H1 (cell line): ENCODE data around the gene GLS. TPM values are rescaled to one million over a fixed set of nuclear protein-coding genes. Genes with fewer than 3 reads are reported as not detected.

Experiments
- CTCF ChIA-PET: fragments of 300-600 bp; sonication (Branson Sonifier 250); formaldehyde crosslinking; loops from one replicate; lab custom pipeline; 2021; ENCODE audit not compliant: partially characterized antibody; lab: Charles Lee
- POLR2A ChIA-PET: fragments of 300-600 bp; sonication (Branson Sonifier 250); formaldehyde crosslinking; loops from one replicate; lab custom pipeline; 2021; ENCODE audit warnings: inconsistent platforms; ENCODE audit not compliant: partially characterized antibody; lab: Charles Lee
- DNase-seq, 2 experiments: peaks; one replicate each; pipeline versions ENCODE4 v3.0.0 to v3.0.0-alpha.2; 2010 to 2022; ENCODE audit warnings: low spot score in 2 of 2, low read depth in 1 of 2, mixed read lengths in 1 of 2
- FAIRE-seq: peaks from 2 replicates; lab custom pipeline; 2011; peaks lifted over from hg19 to GRCh38; lab: Jason Lieb, UNC
- H2AFZ ChIP-seq: 2 replicates; pipeline ENCODE4 v1.8.1; 2012; ENCODE audit warnings: low read length, inconsistent platforms
- H2AK5ac ChIP-seq: 2 replicates; pipeline ENCODE4 v1.6.1; 2013; ENCODE audit warnings: low read depth, low read length
- H2BK120ac ChIP-seq: replicated peaks from 2 replicates; pipeline ENCODE3; 2013; ENCODE audit warnings: low read depth, low read length, inconsistent platforms
- H2BK12ac ChIP-seq: 2 replicates; pipeline ENCODE4 v1.6.1; 2013; ENCODE audit warnings: low read depth, low read length
- H2BK15ac ChIP-seq: 2 replicates; pipeline ENCODE4 v1.6.1; 2013; ENCODE audit warnings: low read length
- H2BK20ac ChIP-seq: 2 replicates; pipeline ENCODE4 v1.6.1; 2013; ENCODE audit warnings: low read length
- H2BK5ac ChIP-seq: 2 replicates; pipeline ENCODE4 v1.6.1; 2013; ENCODE audit warnings: low read depth, low read length
- H3K14ac ChIP-seq: 2 replicates; pipeline ENCODE4 v1.6.1; 2013; ENCODE audit warnings: inconsistent platforms; ENCODE audit not compliant: insufficient read length
- H3K18ac ChIP-seq: 2 replicates; pipeline ENCODE4 v1.6.1; 2013; ENCODE audit warnings: low read length; ENCODE audit errors: extremely low read depth
- H3K23ac ChIP-seq: 2 replicates; pipeline ENCODE4 v1.6.1; 2013; ENCODE audit warnings: inconsistent platforms; ENCODE audit not compliant: insufficient read length
- H3K23me2 ChIP-seq: 2 replicates; pipeline ENCODE4 v1.6.1; 2013; ENCODE audit warnings: low read depth, low read length
- H3K27ac ChIP-seq: 2 replicates; pipeline ENCODE4 v1.6.1; 2011; ENCODE audit warnings: low read depth, low read length, inconsistent platforms
- H3K27me3 ChIP-seq, 4 experiments: replicated peaks in 1 of 4; 1 replicate in 1 of 4; 2 replicates in 3 of 4; pipeline versions ENCODE4 v1.6.1 to v1.8.1; 2011 to 2013; ENCODE audit warnings: low read length in 3 of 4, mild to moderate bottlenecking in 3 of 4, inconsistent platforms in 2 of 4, mixed read lengths in 2 of 4, moderate library complexity in 1 of 4; ENCODE audit not compliant: control insufficient read depth in 3 of 4, insufficient read depth in 3 of 4; ENCODE audit errors: extremely low read depth in 1 of 4
- H3K36me3 ChIP-seq, 4 experiments: 2 replicates each; pipeline versions ENCODE4 v1.6.1 to v1.8.1; 2011 to 2013; ENCODE audit warnings: mild to moderate bottlenecking in 4 of 4, low read length in 3 of 4, moderate library complexity in 2 of 4, control low read depth in 1 of 4, inconsistent platforms in 1 of 4; ENCODE audit not compliant: insufficient read depth in 4 of 4, control insufficient read depth in 2 of 4
- H3K4ac ChIP-seq: replicated peaks from 2 replicates; pipeline ENCODE3; 2013; ENCODE audit warnings: low read length, low read depth, mixed read lengths, inconsistent platforms; ENCODE audit not compliant: insufficient read length
- H3K4me1 ChIP-seq, 4 experiments: replicated peaks in 1 of 4; 1 replicate in 1 of 4; 2 replicates in 3 of 4; pipeline versions ENCODE4 v1.6.1 to v1.8.1; 2011 to 2013; ENCODE audit warnings: low read length in 3 of 4, inconsistent platforms in 2 of 4, mixed read lengths in 1 of 4; ENCODE audit not compliant: insufficient read depth in 4 of 4, control insufficient read depth in 3 of 4
- H3K4me2 ChIP-seq, 2 experiments: 2 replicates each; pipeline versions ENCODE4 v1.6.1 to v1.8.1; 2011 to 2013; ENCODE audit warnings: low read depth in 2 of 2, low read length in 2 of 2, control low read depth in 1 of 2, inconsistent platforms in 1 of 2, mild to moderate bottlenecking in 1 of 2; ENCODE audit not compliant: insufficient read depth in 1 of 2
- H3K4me3 ChIP-seq, 4 experiments: fragments of 200-600, 300-600 bp in 1 of 4; sonication (generic), shearing (Covaris generic), sonication (Bioruptor Twin) in 1 of 4; 2 replicates each; pipeline versions ENCODE4 v1.5.1 to v1.8.1; 2011 to 2016; ENCODE audit warnings: low read length in 4 of 4, low read depth in 3 of 4, control low read depth in 2 of 4, inconsistent platforms in 2 of 4, mild to moderate bottlenecking in 2 of 4, mixed read lengths in 1 of 4, moderate library complexity in 1 of 4; ENCODE audit not compliant: insufficient read depth in 2 of 4; ENCODE audit errors: extremely low read depth in 1 of 4
- H3K56ac ChIP-seq: replicated peaks from 2 replicates; pipeline ENCODE3; 2013; ENCODE audit warnings: low read depth, mild to moderate bottlenecking, mixed read lengths, low read length, inconsistent platforms; ENCODE audit not compliant: insufficient read length
- H3K79me1 ChIP-seq: 2 replicates; pipeline ENCODE4 v1.6.1; 2013; ENCODE audit warnings: low read depth, low read length, control low read depth
- H3K79me2 ChIP-seq, 2 experiments: 2 replicates each; pipeline versions ENCODE4 v1.6.1 to v1.8.1; 2012 to 2013; ENCODE audit warnings: low read length in 2 of 2, mild to moderate bottlenecking in 2 of 2, inconsistent platforms in 1 of 2; ENCODE audit not compliant: insufficient read depth in 2 of 2, control insufficient read depth in 1 of 2
- H3K9ac ChIP-seq, 4 experiments: replicated peaks in 1 of 4; 1 replicate in 1 of 4; 2 replicates in 3 of 4; pipeline versions ENCODE4 v1.6.1 to v1.8.1; 2011 to 2013; ENCODE audit warnings: low read depth in 3 of 4, low read length in 3 of 4, control low read depth in 2 of 4, mild to moderate bottlenecking in 2 of 4, moderate library complexity in 2 of 4, inconsistent platforms in 1 of 4; ENCODE audit errors: extremely low read depth in 1 of 4
- H3K9me3 ChIP-seq, 2 experiments: 2 replicates each; pipeline versions ENCODE4 v1.6.1 to v1.8.1; 2012 to 2013; ENCODE audit warnings: mild to moderate bottlenecking in 2 of 2, moderate library complexity in 2 of 2, control low read depth in 1 of 2, inconsistent platforms in 1 of 2, low read depth in 1 of 2, low read length in 1 of 2, mixed read lengths in 1 of 2; ENCODE audit not compliant: insufficient read depth in 2 of 2
- H4K20me1 ChIP-seq, 2 experiments: replicated peaks in 1 of 2; 2 replicates each; pipeline versions ENCODE3 to v1.8.1; 2011 to 2013; ENCODE audit warnings: inconsistent platforms in 2 of 2, low read length in 2 of 2, mild to moderate bottlenecking in 1 of 2; ENCODE audit not compliant: insufficient read depth in 2 of 2, control insufficient read depth in 1 of 2
- H4K5ac ChIP-seq: 2 replicates; pipeline ENCODE4 v1.6.1; 2013; ENCODE audit warnings: low read length, low read depth, mixed read lengths, inconsistent platforms; ENCODE audit not compliant: insufficient read length
- H4K8ac ChIP-seq: 2 replicates; pipeline ENCODE4 v1.8.0; 2013; ENCODE audit warnings: mild to moderate bottlenecking, moderate library complexity, low read length, inconsistent platforms; ENCODE audit not compliant: insufficient read depth; ENCODE audit errors: extremely low read depth
- H4K91ac ChIP-seq: replicated peaks from 2 replicates; pipeline ENCODE3; 2013; ENCODE audit warnings: low read length, mixed read lengths, inconsistent platforms; ENCODE audit not compliant: insufficient read length
- CBX8 ChIP-seq: fragments of 300-800, 300-1000 bp; sonication (generic); IDR thresholded peaks from 2 replicates; pipeline ENCODE4 v1.7.1; 2016; ENCODE audit warnings: low read depth, low read length, borderline replicate concordance
- CREB1 ChIP-seq: IDR thresholded peaks from 2 replicates; pipeline ENCODE4 v1.6.1; 2012; ENCODE audit warnings: inconsistent platforms
- RNF2 ChIP-seq: fragments of 200-900, 300-1000 bp; sonication (generic); IDR thresholded peaks from 2 replicates; pipeline ENCODE4 v1.7.1; 2016; ENCODE audit warnings: borderline replicate concordance, low read depth, mild to moderate bottlenecking, antibody characterized with exemption, low read length; ENCODE audit not compliant: poor library complexity, severe bottlenecking; ENCODE audit errors: missing control alignments
- SAP30 ChIP-seq: fragments of 300-600 bp; sonication (generic); IDR thresholded peaks from 2 replicates; pipeline ENCODE4 v1.7.1; 2012; ENCODE audit warnings: low read length, moderate library complexity, mild to moderate bottlenecking, inconsistent platforms; ENCODE audit not compliant: insufficient read depth, insufficient replicate concordance
- SRF ChIP-seq: IDR thresholded peaks from 2 replicates; pipeline ENCODE4 v1.6.1; 2011; ENCODE audit warnings: mild to moderate bottlenecking, low read depth, low read length, moderate library complexity
- WGBS, 2 experiments: shearing (Covaris generic) in 1 of 2; methylation state at CpG; one replicate each; pipeline versions ENCODE4 v1.1.6 to v1.1.7; 2013 to 2015; ENCODE audit warnings: low lambda C conversion rate in 2 of 2, mixed read lengths in 2 of 2, inconsistent platforms in 1 of 2, low coverage in 1 of 2, missing lambda C conversion rate in 1 of 2; ENCODE audit not compliant: insufficient replicate concordance in 2 of 2, insufficient coverage in 1 of 2, insufficient read length in 1 of 2; ENCODE audit errors: extremely low coverage in 1 of 2, missing lambda C conversion rate in 1 of 2; 5-methylcytosine and 5-hydroxymethylcytosine counted together
- polyA plus RNA-seq, 7 experiments: library from polyadenylated mRNA; depleted of rRNA in 3 of 7; stranded (reverse) in 5 of 7; unstranded in 2 of 7; fragments of >200 nt in 5 of 7; fragments of 200-250 nt in 2 of 7; gene quantifications; 1 replicate in 5 of 7; 2 replicates in 1 of 7; 4 replicates in 1 of 7; pipeline versions ENCODE4 v1.2.1 to v1.2.3, GENCODE V29; 2011 to 2013; ENCODE audit warnings: missing spikeins in 2 of 7, mixed read lengths in 2 of 7
- total RNA-seq: library from RNA; stranded (reverse); fragmentation: NEBNext Ultra II Directional; extraction: Animal tissue kit (Norgen Biotek cat#: 25700); gene quantifications from 2 replicates; pipeline ENCODE4 v1.2.1, GENCODE V29; 2021

The GLS gene
- total and polyA plus RNA-seq, 2 of the 8 experiments (the other 6 are each of a cell fraction or from before 2014, with no cell fraction given): 15.7 to 89.8 TPM

GRCh38 chr2:190877436-190877835 lies 3.2 kb upstream of the GLS start:
- Histone ChIP-seq H2BK120ac (no peak overlapping the region), H3K23ac (no peak overlapping the region), H2BK15ac (no peak overlapping the region)
- TF ChIP-seq CBX8: no peak
- TF ChIP-seq SAP30: no peak
- no peak for TF ChIP-seq SRF
- no peak for TF ChIP-seq CREB1
- no peak for TF ChIP-seq RNF2
- TF ChIP-seq, all 59 proteins: peak for 0
- CTCF ChIA-PET: interaction anchor here (3.9 kb wide), 1 partner anchor 27 kb away, joined by 18 read pairs; no protein-coding TSS in a partner anchor
- Histone ChIP-seq H4K20me1 (no peaks in the 10 kb centered on the region), H3K18ac (no peak overlapping the region), H4K91ac (no peak overlapping the region), H3K9ac (no peak overlapping the region), H2BK20ac (no peak overlapping the region), H3K36me3 (no peaks in the 10 kb centered on the region), H3K23me2 (peaks cover 4% of the 10 kb centered on the region; the same call in 1 of the 2 replicates), H3K9me3 (no peaks in the 10 kb centered on the region), H3K27ac (no peak overlapping the region), H3K56ac (no peak overlapping the region), H3K14ac (no peak overlapping the region), H2AK5ac (no peak overlapping the region), H2AFZ (no peak overlapping the region), H3K4me3 (no peak overlapping the region), H3K27me3 (no peaks in the 10 kb centered on the region), H4K5ac (no peak overlapping the region), H3K79me2 (peaks cover 0 to 9% of the 10 kb centered on the region in 2 experiments; a peak in 3 of 4 replicates), H3K4me1 (0 out of 7 replicates have a peak, but pooled peaks cover 0 to 2% (median 0%) of the 10 kb centered on the region in 4 experiments), H4K8ac (no peak overlapping the region), H3K4ac (no peak overlapping the region), H3K79me1 (no peaks in the 10 kb centered on the region), H2BK5ac (no peak overlapping the region), H2BK12ac (no peak overlapping the region), H3K4me2 (no peak overlapping the region)
- POLR2A ChIA-PET: interaction anchor here (0.8 to 1.7 kb wide), 2 partner anchors 9 to 12 kb away, joined by 3 to 6 read pairs; no protein-coding TSS in a partner anchor
- FAIRE-seq (no peak), DNase-seq (no peak)
- WGBS, 2 experiments: 94% methylated on average over 2 of the region's 2 CpGs; no CpG with 5 or more reads in 1 of the 2 experiments
